GM18499 (cell line): ENCODE results near the gene ZNF154.
"Not testable (repeated sequence)": the region's sequence is repeated elsewhere in the genome, so short reads cannot be mapped to it uniquely, and the experiment has no call there.

Experiments used
- ATAC-seq: cut with Tn5 transposase; IDR thresholded peaks from one replicate; pipeline ENCODE4 v1.9.1; 2021; ENCODE audit warnings: moderate number of reproducible peaks; ENCODE audit not compliant: insufficient read depth, unreplicated experiment

The ZNF154 gene

DNA sequence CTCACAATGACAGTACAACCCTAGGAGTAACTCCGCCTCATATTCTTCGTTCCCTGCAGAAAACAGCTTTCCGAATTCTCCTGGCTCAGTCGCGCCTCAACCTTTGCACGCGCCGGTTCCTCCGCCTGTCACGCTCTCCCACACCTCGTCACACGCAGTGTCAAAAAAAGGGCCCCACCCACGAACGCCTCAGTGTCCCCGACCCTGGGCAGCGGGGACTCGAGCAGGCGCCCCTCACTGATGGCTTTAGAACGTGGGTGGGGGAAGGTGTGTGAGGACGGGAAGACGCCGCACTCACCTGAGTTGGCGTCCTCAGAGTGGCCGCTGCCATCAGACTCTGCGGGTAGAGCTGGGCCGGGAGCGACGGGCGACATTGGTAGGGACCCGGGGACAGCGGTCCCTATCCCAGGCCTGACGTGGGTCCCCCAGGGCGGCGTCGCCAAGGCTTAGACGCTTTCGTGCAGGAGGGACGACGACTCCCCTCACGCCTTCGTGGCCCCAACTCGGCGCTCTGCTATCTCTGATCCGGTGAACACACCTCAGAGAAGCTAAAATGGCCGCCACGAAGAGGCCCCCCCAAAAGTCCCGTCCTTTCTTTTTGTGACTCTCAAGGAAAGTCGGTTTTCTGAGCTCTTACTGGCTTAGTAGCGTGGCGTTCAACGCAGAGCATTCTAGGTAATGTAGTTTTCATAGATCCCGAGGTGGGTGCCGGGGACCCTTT, at the start of gene ZNF154:
ZNF154 (minus strand) TSS at position 564 of the 721 bp plus-strand sequence; CDS start at position 331, 233 bp downstream.
- ATAC-seq, result no peak

DNA sequence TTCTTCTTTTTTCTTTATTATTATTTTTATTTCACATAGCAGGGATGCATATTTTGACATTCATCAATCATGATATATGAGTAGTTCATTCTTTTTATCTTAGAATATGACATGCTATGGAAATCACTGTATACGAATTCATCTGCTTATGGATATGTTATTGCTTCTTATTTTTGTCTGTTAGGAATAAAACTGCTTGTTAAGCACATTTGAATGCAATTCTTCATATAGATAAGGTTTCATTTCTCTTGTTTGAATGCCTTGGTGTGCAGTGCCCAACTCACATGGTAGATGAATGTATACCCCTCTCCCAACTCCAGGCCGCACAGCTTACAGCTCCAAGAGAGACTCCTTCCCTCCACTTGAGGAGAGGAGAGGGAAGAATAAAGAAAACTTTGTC, 48.9 kb upstream of the ZNF154 start:
- ATAC-seq, result no peak

DNA sequence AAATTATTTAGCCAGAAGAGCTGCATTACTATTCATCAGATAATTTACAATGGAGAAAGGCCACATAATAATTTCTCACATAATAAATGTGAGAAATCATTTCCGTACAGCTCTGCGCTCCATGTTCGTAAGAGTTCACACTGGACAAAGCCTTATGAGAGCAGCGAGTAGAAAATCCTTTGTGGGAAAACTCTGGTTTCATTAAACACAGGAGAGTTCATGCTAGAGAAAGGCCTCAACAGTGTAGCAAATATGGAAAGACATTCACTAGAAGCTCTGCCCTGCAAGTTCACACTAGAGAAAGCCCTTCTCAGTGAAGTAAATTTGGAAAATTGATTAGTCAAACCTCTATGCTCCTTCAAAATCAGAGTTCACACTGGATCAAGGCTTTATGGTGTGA, 46.0 kb upstream of the ZNF154 start:
- no peak for ATAC-seq

DNA sequence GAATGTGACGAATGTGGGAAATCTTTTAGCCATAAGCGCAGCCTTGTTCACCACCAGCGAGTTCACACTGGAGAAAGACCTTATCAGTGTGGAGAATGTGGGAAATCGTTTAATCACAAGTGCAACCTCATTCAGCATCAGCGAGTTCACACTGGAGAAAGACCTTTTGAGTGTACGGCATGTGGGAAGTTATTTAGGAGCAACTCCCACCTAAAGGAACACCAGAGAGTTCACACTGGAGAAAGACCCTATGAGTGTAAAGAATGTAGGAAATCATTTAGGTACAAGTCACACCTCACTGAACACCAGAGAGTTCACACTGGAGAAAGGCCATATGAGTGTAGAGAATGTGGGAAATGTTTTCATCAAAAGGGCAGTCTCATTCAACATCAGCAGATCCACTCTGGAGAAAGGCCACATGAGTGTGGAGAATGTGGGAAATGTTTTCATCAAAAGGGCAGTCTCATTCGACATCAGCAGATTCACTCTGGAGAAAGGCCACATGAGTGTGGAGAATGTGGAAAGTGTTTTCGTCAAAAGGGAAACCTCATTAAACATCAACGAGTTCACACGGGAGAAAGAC, 45.2 kb upstream of the ZNF154 start:
- ATAC-seq, result no peak

DNA sequence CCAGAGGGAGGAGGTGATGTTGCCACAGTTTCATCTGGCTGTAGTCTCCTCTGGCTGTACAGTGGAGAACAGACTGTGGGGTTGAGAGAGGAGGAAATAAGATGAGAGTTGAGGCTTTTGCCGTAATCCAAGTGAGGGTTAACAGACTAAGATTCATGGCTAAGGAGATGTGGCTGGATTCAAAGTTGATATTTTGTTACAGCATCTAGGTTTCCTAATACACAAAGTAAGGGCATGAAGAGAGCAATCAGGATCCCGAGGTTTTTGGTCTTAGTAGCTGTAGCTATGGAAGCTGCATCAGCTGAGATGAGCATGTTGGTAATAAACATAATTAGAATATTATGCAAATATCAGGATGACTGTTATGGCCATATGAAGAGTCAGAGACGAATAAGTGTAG, 39.0 kb upstream of the ZNF154 start:
- ATAC-seq, result no peak

DNA sequence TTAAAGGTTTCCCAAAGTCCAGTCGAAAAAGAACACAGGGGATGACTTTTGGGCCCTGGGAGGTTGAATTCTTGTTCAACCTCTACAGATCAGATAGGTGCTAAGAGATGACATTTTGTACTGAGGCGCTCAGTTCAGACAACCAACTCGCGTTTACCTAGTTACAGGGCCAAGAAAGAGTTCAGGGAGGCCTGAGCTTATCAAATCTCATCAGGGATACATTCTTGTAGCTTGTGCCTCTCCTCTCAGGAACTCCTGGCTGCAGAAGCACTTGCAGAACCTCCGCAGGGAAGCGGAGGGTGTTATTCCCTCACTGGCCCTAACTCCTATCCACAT, 38.4 kb upstream of the ZNF154 start:
- no peak for ATAC-seq

DNA sequence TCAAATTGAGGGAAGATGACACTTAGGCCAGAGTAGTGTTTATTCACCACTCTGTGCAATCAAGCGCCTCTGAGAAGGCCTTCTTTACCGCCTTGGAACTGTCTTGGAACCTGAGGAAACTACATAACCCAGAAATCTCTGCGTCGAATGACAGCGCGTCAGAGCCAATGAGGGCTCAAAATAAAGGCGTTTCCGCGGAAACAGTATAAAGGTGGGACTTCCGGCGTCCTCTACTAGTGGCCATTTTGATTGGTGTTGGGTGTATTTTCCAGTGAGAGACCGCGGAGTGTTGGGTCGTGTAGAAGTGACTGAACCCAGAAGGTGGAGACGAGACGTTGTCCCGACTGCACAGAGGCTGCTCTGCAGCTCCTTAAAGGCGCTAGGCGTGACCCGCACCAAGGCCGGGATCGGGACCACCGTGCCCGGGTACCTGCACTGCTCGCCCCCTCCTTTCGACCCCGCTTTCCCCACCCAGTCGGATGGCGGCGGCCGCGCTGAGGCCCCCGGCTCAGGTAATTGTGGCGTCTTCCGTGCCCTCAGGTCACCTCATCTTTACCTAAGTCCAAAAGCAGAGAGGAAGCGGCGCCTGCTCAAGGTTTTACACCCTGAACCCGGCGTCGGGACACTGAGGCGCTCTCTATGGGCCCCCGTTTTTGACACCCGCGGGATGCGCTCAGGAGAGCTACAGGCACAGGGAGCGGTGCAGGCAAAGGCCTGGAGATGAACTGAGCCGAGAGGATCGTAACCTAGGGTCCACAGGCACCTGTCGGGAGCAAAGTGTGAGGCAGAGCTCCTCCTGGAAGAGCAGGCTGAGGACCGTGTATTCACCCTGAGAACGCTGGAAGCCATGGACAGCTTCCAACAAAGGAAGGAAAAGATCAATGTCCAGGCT, 37.8 kb upstream of the ZNF154 start, which contains the start of gene ZNF776:
ZNF776 (plus strand) TSS at position 236 of the 892 bp plus-strand sequence; CDS start at position 480, 244 bp downstream.
- peak; percentile 85 for ATAC-seq

DNA sequence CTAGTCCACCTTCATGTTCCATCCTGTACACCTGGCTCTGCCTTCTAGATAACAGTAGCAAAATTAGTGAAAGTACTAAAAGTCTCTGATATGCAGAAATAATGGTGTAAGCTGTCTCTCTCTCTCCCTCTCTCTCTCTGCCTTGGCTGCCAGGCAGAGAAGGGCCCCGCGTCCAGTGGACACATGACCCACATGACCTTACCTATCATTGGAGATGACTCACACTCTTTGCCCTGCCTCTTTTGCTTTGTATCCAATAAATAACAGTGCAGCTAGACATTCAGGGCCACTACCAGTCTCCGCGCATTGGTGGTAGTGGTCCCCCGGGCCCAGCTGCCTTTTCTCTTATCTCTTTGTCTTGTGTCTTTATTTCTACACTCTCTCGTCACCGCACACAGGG, 29.8 kb upstream of the ZNF154 start:
- ATAC-seq, result not testable (repeated sequence)

DNA sequence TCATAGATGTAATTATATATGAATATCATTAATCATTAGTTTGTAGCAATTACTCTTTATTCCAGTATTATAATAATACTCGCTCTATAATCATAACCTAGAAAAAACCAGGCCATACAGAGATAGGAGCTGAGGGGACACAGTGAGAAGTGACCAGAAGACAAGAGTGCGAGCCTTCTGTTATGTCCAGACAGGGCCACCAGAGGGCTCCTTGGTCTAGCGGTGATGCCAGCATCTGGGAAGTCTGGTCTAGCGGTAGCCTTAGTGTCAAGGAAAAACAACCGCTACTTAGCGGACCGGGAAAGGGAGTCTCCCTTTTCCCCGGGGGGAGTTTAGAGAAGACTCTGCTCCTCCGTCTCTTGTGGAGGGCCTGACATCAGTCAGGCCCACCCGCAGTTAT, 29.3 kb upstream of the ZNF154 start:
- not testable (repeated sequence) for ATAC-seq

DNA sequence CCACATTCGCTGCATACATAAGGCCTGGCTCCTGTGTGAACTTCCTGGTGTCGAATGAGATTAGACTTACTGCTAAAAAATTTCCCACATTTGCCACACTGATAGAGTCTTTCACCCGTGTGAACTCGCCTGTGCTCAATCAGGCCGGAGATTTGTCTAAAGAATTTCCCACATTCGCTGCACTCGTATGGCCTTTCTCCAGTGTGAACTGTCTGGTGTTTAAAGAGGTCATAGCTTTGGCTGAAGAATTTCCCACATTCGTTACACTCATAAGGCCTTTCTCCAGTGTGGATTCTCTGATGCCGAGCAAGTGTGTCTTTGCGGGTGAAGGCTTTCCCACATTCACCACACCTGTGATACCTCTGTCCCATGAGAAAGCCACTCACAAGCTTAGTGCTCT, 11.9 kb upstream of the ZNF154 start:
- no peak for ATAC-seq

DNA sequence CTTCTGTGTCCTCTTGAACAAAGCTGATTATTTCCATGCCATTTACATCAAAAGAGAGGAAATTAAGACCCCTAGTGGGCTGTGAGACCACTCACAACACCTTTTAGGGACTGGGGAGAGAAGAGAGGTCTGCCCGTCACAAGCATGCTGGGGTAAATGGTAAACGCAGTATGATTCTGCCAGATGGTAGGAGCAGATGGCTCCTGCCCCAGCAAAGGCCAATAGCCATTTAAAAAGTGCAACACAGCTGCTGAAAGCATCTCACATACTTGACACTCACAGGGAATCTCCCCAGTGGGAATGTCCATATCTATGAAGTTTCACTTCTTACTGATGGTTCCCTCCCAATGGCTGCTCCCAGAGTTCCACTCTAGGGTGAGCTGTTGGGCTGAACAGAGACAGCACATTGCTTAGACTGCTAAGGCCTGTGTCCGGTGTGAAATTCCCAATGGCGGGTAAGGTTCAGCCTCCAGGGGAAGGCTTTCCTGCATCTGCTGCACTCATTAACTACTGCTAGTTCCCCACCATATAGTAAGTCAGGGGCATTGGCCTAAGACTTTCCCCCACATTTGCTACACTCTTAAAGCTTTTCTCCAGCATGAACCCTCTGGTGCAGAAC, 11.0 kb upstream of the ZNF154 start:
- no peak for ATAC-seq

DNA sequence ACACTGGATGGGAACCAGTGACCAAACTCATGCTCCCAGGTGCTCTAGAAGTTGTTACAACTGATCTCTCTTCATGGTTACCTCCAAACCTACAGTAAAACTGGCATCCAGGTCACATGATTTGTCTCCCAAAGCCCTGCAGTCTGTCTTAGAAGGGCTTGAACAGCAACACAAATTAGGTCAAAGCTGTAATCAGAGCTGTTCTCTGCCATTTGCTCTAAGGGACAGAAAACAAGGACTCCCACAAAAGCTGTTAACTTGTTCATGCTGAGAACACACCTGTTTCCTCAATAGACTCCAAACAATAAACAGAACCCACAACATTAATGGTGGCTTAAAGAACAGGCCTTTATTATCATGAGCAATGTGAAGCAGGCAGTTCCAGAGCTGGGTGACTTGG, 10.4 kb upstream of the ZNF154 start:
- ATAC-seq, result no peak

DNA sequence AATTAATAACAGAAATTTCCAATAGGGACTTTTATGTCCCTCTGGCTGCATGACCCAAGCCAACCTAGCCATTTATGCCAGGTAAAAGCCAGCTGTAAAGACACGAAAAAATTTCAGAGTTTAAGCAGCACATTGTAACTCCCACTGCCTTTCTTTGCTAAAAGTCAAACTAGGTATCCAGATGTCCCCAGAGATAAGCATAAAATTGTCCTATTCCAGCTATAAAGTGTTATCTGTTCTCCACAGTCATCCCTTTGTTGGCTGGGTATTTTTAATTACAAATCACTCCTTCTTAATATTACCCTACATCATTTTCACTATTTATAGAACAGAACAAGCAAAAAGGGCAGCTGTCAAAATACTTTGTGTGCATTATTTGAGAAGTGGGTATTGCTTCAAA, 3.2 kb upstream of the ZNF154 start:
- ATAC-seq, result no peak

DNA sequence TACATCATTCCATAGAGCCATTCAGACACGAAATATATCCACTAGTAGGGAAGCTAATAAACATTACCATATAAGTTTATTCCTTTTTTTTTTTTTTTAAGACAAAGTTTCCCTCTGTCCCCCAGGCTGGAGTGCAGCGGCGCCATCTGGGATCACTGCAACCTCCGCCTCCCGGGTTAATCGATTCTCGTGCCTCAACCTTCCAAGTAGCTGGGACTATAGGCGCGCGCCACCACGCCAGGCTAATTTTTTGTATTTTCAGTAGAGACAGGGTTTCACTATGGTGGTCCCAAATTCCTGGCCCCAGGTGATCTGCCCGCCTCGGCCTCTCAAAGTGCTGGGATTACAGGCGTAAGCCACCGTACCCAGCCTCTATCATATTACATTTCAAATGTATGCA, 612 bp upstream of the ZNF154 start:
- ATAC-seq, result no peak

DNA sequence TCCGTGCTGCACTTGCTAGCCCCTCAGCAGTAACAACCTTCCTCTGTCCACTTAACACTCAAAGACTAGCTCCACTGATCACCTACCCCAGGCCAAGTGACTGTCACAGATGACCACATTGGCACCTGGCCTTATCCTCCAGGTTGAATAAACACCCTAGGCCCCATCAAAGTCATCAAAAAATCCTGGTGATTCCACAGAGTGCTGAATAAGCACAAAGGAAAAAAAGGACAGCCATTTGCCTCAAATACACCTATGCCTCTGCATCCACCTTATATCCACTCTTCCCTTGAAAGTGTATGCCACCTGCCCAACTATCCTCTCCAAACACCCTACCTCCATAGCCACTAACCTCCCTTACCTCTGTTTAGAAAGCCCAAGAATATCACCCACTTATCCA, 2.7 kb downstream of the ZNF154 start:
- ATAC-seq, result no peak

DNA sequence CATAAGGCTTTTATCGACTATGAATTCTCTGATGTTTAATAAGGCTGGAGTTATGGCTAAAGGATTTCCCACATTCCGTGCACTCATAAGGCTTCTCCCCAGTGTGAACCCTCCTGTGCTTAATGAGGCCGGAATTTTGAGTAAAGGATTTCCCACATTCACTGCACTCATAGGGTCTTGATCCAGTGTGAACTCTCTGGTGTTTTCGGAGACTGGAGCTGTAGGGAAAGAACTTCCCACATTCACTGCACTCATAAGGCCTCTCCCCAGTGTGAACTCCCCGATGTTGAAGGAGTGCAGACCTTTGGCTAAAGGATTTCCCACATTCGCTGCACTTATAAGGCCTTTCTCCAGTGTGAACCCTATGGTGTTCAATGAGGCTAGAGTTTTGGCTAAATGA, 7.4 kb downstream of the ZNF154 start:
- no peak for ATAC-seq

DNA sequence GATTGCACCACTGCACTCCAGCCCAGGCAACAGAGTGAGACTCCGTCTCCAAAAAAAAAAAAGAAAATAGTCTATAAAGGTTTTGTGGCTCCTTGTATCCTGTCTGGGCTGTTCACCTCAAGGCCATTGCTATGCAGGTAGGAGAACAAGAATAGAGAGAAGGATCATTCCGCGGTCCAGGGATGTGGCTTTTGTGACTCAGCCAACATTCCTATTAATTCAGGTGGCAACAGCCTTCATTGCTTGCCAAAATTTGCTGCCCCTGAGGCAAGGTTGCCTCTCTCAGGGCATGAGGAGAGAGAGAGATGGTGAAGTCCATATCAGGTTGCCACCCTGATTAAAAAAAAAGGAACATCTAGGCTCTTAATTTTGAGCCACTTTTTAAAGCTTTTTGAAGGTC, 19.3 kb downstream of the ZNF154 start:
- no peak for ATAC-seq

DNA sequence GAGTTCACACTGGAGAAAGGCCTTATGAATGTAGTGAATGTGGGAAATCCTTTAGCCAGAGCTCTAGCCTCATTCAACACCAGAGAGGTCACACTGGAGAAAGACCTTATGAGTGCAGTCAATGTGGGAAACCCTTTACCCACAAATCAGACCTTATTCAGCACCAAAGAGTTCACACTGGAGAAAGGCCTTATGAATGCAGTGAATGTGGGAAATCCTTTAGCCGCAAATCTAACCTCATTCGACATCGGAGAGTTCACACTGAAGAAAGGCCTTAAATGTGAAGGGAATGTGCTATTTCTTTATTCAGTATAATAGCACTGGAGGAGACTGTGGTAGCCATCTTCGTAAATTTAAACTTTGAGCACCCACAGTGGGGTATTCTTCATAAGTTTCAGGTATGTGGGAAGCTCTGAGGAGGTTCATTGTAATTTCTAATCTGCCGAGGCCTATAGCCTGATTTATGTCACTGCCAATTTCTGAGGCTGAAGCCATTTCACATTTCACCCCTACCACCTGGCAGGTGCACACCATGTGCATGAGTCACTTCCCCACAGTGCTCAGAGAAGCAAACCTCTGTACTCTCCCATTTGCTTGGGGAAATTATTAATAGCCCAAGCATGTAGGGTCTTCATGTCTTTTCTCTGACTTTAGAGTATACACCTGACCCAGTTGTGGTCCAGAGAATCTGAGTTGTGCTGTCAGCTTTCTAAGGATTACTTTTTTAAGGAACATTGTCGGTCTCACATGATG, 20.8 kb downstream of the ZNF154 start:
- ATAC-seq, result no peak

DNA sequence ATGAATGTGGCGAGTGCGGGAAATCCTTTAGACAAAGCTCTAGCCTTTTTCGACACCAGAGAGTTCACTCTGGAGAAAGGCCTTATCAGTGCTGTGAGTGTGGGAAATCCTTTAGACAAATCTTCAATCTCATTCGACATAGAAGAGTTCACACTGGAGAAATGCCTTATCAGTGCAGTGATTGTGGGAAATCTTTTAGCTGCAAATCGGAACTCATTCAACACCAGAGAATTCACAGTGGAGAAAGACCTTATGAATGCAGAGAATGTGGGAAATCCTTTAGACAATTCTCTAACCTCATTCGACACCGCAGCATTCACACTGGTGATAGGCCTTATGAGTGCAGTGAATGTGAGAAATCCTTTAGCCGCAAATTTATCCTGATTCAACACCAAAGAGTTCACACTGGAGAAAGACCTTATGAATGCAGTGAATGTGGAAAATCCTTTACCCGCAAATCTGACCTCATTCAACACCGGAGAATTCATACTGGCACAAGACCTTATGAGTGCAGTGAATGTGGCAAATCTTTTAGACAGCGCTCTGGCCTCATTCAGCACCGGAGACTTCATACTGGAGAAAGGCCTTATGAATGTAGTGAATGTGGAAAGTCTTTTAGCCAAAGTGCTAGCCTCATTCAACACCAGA, 21.5 kb downstream of the ZNF154 start:
- ATAC-seq, result no peak

DNA sequence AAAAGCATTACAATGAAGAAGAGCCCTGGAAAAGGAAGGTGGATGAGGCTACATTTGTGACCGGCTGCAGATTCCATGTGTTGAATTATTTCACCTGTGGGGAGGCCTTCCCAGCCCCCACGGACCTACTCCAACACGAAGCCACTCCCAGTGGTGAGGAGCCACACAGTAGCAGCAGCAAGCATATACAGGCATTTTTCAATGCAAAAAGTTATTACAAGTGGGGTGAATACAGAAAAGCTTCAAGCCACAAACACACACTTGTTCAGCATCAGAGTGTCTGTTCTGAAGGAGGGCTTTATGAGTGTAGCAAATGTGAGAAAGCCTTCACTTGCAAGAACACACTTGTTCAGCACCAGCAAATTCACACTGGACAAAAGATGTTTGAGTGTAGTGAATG, 22.3 kb downstream of the ZNF154 start:
- no peak for ATAC-seq
